Trophoblast cell (in vitro differentiated cells and primary cell): ENCODE measurements around the gene ZSCAN21.

ENCODE experiments used
- DNase-seq, 2 donors: peaks; one replicate each; pipeline ENCODE4 v3.0.0-alpha.2; 2016
- H2AFZ ChIP-seq: 2 replicates; pipeline ENCODE4 v1.6.1; 2013; ENCODE audit warnings: low read length, moderate library complexity, mild to moderate bottlenecking; ENCODE audit not compliant: insufficient read depth, poor library complexity
- H2AK5ac ChIP-seq: 2 replicates; pipeline ENCODE4 v1.6.1; 2013; ENCODE audit warnings: mild to moderate bottlenecking, low read length
- H2BK120ac ChIP-seq: 2 replicates; pipeline ENCODE4 v1.6.1; 2013; ENCODE audit warnings: low read length, mild to moderate bottlenecking, moderate library complexity; ENCODE audit not compliant: insufficient read depth, poor library complexity
- H2BK12ac ChIP-seq: 2 replicates; pipeline ENCODE4 v1.6.1; 2013; ENCODE audit warnings: mild to moderate bottlenecking, low read length, moderate library complexity
- H2BK5ac ChIP-seq: 2 replicates; pipeline ENCODE4 v1.6.1; 2013; ENCODE audit warnings: low read length, low read depth, moderate library complexity, mild to moderate bottlenecking; ENCODE audit not compliant: poor library complexity
- H3K14ac ChIP-seq: 2 replicates; pipeline ENCODE4 v1.6.1; 2013; ENCODE audit warnings: mild to moderate bottlenecking, low read length
- H3K18ac ChIP-seq: 2 replicates; pipeline ENCODE4 v1.6.1; 2013; ENCODE audit warnings: mild to moderate bottlenecking, low read length
- H3K23ac ChIP-seq: 2 replicates; pipeline ENCODE4 v1.6.1; 2013; ENCODE audit warnings: low read length
- H3K27ac ChIP-seq: 2 replicates; pipeline ENCODE4 v1.5.1; 2013; ENCODE audit warnings: low read depth, mild to moderate bottlenecking, inconsistent platforms, low read length, moderate library complexity
- H3K27me3 ChIP-seq: 2 replicates; pipeline ENCODE4 v1.6.1; 2013; ENCODE audit warnings: inconsistent platforms, mild to moderate bottlenecking, low read length, moderate library complexity; ENCODE audit not compliant: insufficient read depth
- H3K36me3 ChIP-seq, 2 experiments: 1 replicate in 1 of 2; 2 replicates in 1 of 2; pipeline ENCODE4 v1.6.1; 2013; ENCODE audit warnings: low read length in 2 of 2, mild to moderate bottlenecking in 2 of 2, moderate library complexity in 1 of 2; ENCODE audit not compliant: insufficient read depth in 2 of 2, control insufficient read depth in 1 of 2
- H3K4ac ChIP-seq: 2 replicates; pipeline ENCODE4 v1.6.1; 2013; ENCODE audit warnings: low read depth, mild to moderate bottlenecking, low read length, moderate library complexity
- H3K4me1 ChIP-seq, 2 experiments: 1 replicate in 1 of 2; 2 replicates in 1 of 2; pipeline ENCODE4 v1.6.1; 2013; ENCODE audit warnings: low read length in 2 of 2, mild to moderate bottlenecking in 2 of 2, moderate library complexity in 1 of 2; ENCODE audit not compliant: insufficient read depth in 2 of 2, control insufficient read depth in 1 of 2
- H3K4me2 ChIP-seq: 2 replicates; pipeline ENCODE4 v1.6.1; 2013; ENCODE audit warnings: inconsistent platforms, mild to moderate bottlenecking, low read length, moderate library complexity
- H3K4me3 ChIP-seq: 2 replicates; pipeline ENCODE4 v1.5.1; 2013; ENCODE audit warnings: mild to moderate bottlenecking, low read depth, low read length, inconsistent platforms
- H3K79me1 ChIP-seq: one replicate; pipeline ENCODE4 v1.6.1; 2013; ENCODE audit warnings: low read length
- H3K79me2 ChIP-seq: 2 replicates; pipeline ENCODE4 v1.6.1; 2013; ENCODE audit warnings: low read length, mild to moderate bottlenecking; ENCODE audit not compliant: control insufficient read depth, insufficient read depth, poor library complexity
- H3K9ac ChIP-seq: 2 replicates; pipeline ENCODE4 v1.6.1; 2013; ENCODE audit warnings: mild to moderate bottlenecking, low read length
- H3K9me3 ChIP-seq: 2 replicates; pipeline ENCODE4 v1.6.1; 2013; ENCODE audit warnings: low read depth, mild to moderate bottlenecking, control low read depth, inconsistent platforms, low read length; ENCODE audit not compliant: insufficient read depth
- H4K12ac ChIP-seq: 2 replicates; pipeline ENCODE4 v1.6.1; 2013; ENCODE audit warnings: low read depth, mild to moderate bottlenecking, low read length, moderate library complexity
- H4K8ac ChIP-seq: 2 replicates; pipeline ENCODE4 v1.6.1; 2013; ENCODE audit warnings: low read depth, mild to moderate bottlenecking, low read length, moderate library complexity
- H4K91ac ChIP-seq: one replicate; pipeline ENCODE4 v1.6.1; 2013; ENCODE audit warnings: low read depth, mild to moderate bottlenecking, low read length, moderate library complexity
- WGBS: extraction: QIAGEN DNeasy Blood & Tissue Kit; methylation state at CpG from one replicate; pipeline ENCODE4 v1.1.7; 2013; ENCODE audit warnings: missing lambda C conversion rate; ENCODE audit not compliant: insufficient read length, insufficient coverage; ENCODE audit errors: extremely low coverage; 5-methylcytosine and 5-hydroxymethylcytosine counted together

The ZSCAN21 gene

DNA sequence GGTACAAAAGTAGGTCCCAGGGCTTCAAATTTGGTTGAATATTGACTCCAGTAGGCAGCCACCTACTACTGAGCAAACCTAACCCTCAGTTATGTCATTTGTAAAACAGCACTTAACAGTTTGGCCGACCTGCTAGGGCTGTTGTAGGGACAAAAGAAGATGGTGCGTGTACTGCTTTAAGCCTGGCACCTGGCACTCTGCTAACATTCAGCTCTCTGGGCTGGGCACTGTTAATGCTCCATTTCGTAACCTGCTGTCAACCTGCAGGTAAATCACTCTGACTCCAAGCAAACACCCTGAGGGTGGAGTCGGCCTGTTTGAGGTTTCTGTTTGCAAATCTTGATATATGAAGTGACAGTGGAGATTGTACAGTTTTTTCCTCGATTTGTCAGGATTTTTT is 27.0 kb upstream of the ZSCAN21 start:
- DNase-seq: peak; percentile 70 to 78
- no peak overlapping the region for H2BK5ac ChIP-seq
- H3K36me3 ChIP-seq: peaks cover 33 to 40% of the 10 kb centered on the region in 2 experiments
- H2BK12ac ChIP-seq: no peak overlapping the region
- H3K4me1 ChIP-seq: no peaks in the 10 kb centered on the region
- H4K91ac ChIP-seq: no peak overlapping the region
- H2AFZ ChIP-seq: no peak overlapping the region
- no peaks in the 10 kb centered on the region for H3K27me3 ChIP-seq
- H3K4ac ChIP-seq: no peak overlapping the region
- no peak overlapping the region for H3K4me3 ChIP-seq
- no peaks in the 10 kb centered on the region for H3K79me1 ChIP-seq
- no peak overlapping the region for H2BK120ac ChIP-seq
- no peak overlapping the region for H3K9ac ChIP-seq
- no peak overlapping the region for H4K12ac ChIP-seq
- H3K18ac ChIP-seq: no peak overlapping the region
- H3K9me3 ChIP-seq: no peaks in the 10 kb centered on the region
- H3K4me2 ChIP-seq: no peak overlapping the region
- H3K27ac ChIP-seq: no peak overlapping the region
- H3K79me2 ChIP-seq: no peaks in the 10 kb centered on the region
- H3K14ac ChIP-seq: no peak overlapping the region
- H3K23ac ChIP-seq: no peak overlapping the region
- no peak overlapping the region for H4K8ac ChIP-seq
- no peak overlapping the region for H2AK5ac ChIP-seq
- WGBS: no CpG with 5 or more reads among the region's 5 CpGs

DNA sequence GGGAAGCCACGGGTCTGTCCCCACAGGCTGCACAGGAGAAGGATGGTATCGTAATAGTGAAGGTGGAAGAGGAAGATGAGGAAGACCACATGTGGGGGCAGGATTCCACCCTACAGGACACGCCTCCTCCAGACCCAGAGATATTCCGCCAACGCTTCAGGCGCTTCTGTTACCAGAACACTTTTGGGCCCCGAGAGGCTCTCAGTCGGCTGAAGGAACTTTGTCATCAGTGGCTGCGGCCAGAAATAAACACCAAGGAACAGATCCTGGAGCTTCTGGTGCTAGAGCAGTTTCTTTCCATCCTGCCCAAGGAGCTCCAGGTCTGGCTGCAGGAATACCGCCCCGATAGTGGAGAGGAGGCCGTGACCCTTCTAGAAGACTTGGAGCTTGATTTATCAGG is 26.0 kb upstream of the ZSCAN21 start:
- no CpG with 5 or more reads among the region's 12 CpGs for WGBS

DNA sequence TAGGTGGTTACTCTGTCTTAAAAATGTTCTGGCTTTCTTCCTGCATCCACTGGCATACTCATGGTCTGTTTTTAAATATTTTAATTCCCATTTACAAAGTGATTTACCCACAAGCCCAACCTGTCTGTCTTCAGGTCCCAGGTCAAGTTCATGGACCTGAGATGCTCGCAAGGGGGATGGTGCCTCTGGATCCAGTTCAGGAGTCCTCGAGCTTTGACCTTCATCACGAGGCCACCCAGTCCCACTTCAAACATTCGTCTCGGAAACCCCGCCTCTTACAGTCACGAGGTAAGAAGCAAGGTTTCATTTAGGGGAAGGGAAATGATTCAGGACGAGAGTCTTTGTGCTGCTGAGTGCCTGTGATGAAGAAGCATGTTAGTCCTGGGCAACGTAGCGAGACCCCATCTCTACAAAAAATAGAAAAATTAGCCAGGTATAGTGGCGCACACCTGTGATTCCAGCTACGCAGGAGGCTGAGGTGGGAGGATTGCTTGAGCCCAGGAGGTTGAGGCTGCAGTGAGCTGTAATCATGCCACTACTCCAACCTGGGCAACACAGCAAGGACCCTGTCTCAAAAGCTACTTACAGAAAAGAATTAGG is 25.5 kb upstream of the ZSCAN21 start:
- no CpG with 5 or more reads among the region's 12 CpGs for WGBS
- Histone ChIP-seq H3K36me3 (peaks cover 38 to 42% of the 10 kb centered on the region in 2 experiments), H3K79me1 (no peaks in the 10 kb centered on the region), H3K9ac (no peak overlapping the region), H3K4me1 (no peaks in the 10 kb centered on the region), H2BK5ac (no peak overlapping the region), H4K91ac (no peak overlapping the region), H3K79me2 (no peaks in the 10 kb centered on the region), H3K18ac (no peak overlapping the region), H2BK120ac (no peak overlapping the region), H3K4me2 (no peak overlapping the region), H3K27me3 (no peaks in the 10 kb centered on the region), H2AFZ (no peak overlapping the region), H2AK5ac (no peak overlapping the region), H2BK12ac (no peak overlapping the region), H3K14ac (no peak overlapping the region), H3K4ac (no peak overlapping the region), H3K9me3 (no peaks in the 10 kb centered on the region), H4K8ac (no peak overlapping the region), H3K4me3 (no peak overlapping the region), H3K23ac (no peak overlapping the region), H3K27ac (no peak overlapping the region), H4K12ac (no peak overlapping the region)
- no peak for DNase-seq

More for the DNA sequence above, 26.0 kb upstream of the ZSCAN21 start:
- no peaks in the 10 kb centered on the region for H3K4me1 ChIP-seq
- no peak overlapping the region for H2BK120ac ChIP-seq
- no peak overlapping the region for H4K12ac ChIP-seq
- H3K79me1 ChIP-seq: no peaks in the 10 kb centered on the region
- H2AK5ac ChIP-seq: no peak overlapping the region
- H3K4me3 ChIP-seq: no peak overlapping the region
- no peak overlapping the region for H3K18ac ChIP-seq
- no peak overlapping the region for H3K4ac ChIP-seq
- H3K4me2 ChIP-seq: no peak overlapping the region
- H2BK5ac ChIP-seq: no peak overlapping the region
- no peak overlapping the region for H4K91ac ChIP-seq
- H3K23ac ChIP-seq: no peak overlapping the region
- DNase-seq: no peak
- H3K9me3 ChIP-seq: no peaks in the 10 kb centered on the region
- no peaks in the 10 kb centered on the region for H3K79me2 ChIP-seq
- H2AFZ ChIP-seq: no peak overlapping the region
- H3K27ac ChIP-seq: no peak overlapping the region
- H3K14ac ChIP-seq: no peak overlapping the region
- no peak overlapping the region for H2BK12ac ChIP-seq
- peaks cover 38 to 44% of the 10 kb centered on the region in 2 experiments for H3K36me3 ChIP-seq
- H3K27me3 ChIP-seq: no peaks in the 10 kb centered on the region
- H3K9ac ChIP-seq: peak overlapping the region; percentile 68
- H4K8ac ChIP-seq: no peak overlapping the region

DNA sequence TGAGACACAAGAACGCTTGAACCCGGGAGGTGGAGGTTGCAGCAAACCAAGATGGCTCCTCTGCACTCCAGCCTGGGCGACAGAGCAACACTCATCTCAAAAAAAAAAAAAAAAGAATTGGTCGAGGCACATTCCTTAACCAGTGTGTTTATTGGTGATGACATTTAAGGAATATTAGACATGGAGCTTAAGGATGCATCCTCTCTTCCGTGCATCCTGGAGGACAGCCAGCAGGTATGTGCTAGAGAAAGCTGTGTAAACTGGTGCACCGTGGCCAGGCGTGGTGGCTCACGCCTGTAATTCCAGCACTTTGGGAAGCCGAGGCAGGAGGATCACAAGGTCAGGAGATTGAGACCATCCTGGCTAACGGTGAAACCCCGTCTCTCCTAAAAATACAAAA is 22.4 kb upstream of the ZSCAN21 start:
- Histone ChIP-seq H3K27ac (no peak overlapping the region), H3K14ac (no peak overlapping the region), H4K8ac (no peak overlapping the region), H3K4me3 (no peak overlapping the region), H3K36me3 (peaks cover 52 to 65% of the 10 kb centered on the region in 2 experiments), H3K4me2 (no peak overlapping the region), H3K4me1 (no peaks in the 10 kb centered on the region), H3K9ac (no peak overlapping the region), H3K23ac (no peak overlapping the region), H2AFZ (no peak overlapping the region), H3K9me3 (no peaks in the 10 kb centered on the region), H2BK12ac (no peak overlapping the region), H3K79me1 (no peaks in the 10 kb centered on the region), H2BK5ac (no peak overlapping the region), H3K79me2 (no peaks in the 10 kb centered on the region), H4K12ac (no peak overlapping the region), H4K91ac (no peak overlapping the region), H2AK5ac (no peak overlapping the region), H2BK120ac (no peak overlapping the region), H3K27me3 (no peaks in the 10 kb centered on the region), H3K18ac (no peak overlapping the region), H3K4ac (no peak overlapping the region)
- DNase-seq: no peak
- no CpG with 5 or more reads among the region's 11 CpGs for WGBS
